HepG2 (cell line): ENCODE results near the gene WRAP73. TPM values are rescaled to one million over a fixed set of nuclear protein-coding genes. Genes with fewer than 3 reads are reported as not detected.

ENCODE experiments used
- FOXO1 ChIP-seq: sonication (generic); formaldehyde crosslinking; IDR thresholded peaks from 2 replicates; pipeline ENCODE4 v1.4.0; 2020; ENCODE audit warnings: missing genetic modification reagents
- GABPB1 ChIP-seq: IDR thresholded peaks from 2 replicates; pipeline ENCODE4 v1.6.1; 2016; ENCODE audit warnings: mild to moderate bottlenecking, missing genetic modification reagents, moderate library complexity, missing compliant biosample characterization
- MBNL3 ChIP-seq: fragments of 250-450 bp; sonication (Bioruptor Pico); conservative IDR thresholded peaks from 2 replicates; pipeline ENCODE4 v1.8.0; 2022; ENCODE audit warnings: mild to moderate bottlenecking, inconsistent platforms
- RBM22 ChIP-seq: fragments of 200-400 bp; formaldehyde crosslinking; optimal IDR thresholded peaks from 2 replicates; pipeline ENCODE3; 2017; ENCODE audit warnings: mild to moderate bottlenecking, low read length, moderate library complexity
- RFX1 ChIP-seq: fragments of 450-650 bp; IDR thresholded peaks from 2 replicates; pipeline ENCODE4 v1.6.1; 2017
- SAP130 ChIP-seq: IDR thresholded peaks from 2 replicates; pipeline ENCODE4 v1.6.1; 2016; ENCODE audit warnings: low read depth
- ZFP41 ChIP-seq: sonication (generic); formaldehyde crosslinking; IDR thresholded peaks from 2 replicates; pipeline ENCODE4 v1.4.0; 2020; ENCODE audit warnings: mild to moderate bottlenecking, missing genetic modification reagents, borderline replicate concordance
- ZFP90 ChIP-seq: sonication (generic); formaldehyde crosslinking; IDR thresholded peaks from 2 replicates; pipeline ENCODE4 v1.8.0; 2022; ENCODE audit warnings: missing genetic modification reagents, mild to moderate bottlenecking, inconsistent platforms, borderline replicate concordance
- ZNF441 ChIP-seq: sonication (generic); formaldehyde crosslinking; IDR thresholded peaks from 2 replicates; pipeline ENCODE4 v1.7.0; 2021; ENCODE audit warnings: missing genetic modification reagents, borderline replicate concordance
- ZNF776 ChIP-seq: sonication (generic); formaldehyde crosslinking; IDR thresholded peaks from 2 replicates; pipeline ENCODE4 v1.4.0; 2020; ENCODE audit warnings: mild to moderate bottlenecking, missing genetic modification reagents
- polyA plus RNA-seq, 8 experiments: library from polyadenylated mRNA; depleted of rRNA in 3 of 8; stranded (reverse) in 7 of 8; unstranded in 1 of 8; fragments of >200 nt; fragmentation: Illumina TruSeq in 4 of 8; extraction: Trizol in 4 of 8; gene quantifications; 2 replicates each; pipeline versions ENCODE4 v1.2.1 to v1.2.3, GENCODE V29; 2011 to 2016; ENCODE audit warnings: low read depth in 4 of 8, missing spikeins in 1 of 8, mixed read lengths in 1 of 8; ENCODE audit not compliant: insufficient read depth in 1 of 8
- total RNA-seq, 5 experiments: library from RNA; depleted of rRNA; stranded (reverse); fragments of >200 nt; fragmentation: Illumina TruSeq; extraction: Trizol; gene quantifications; 2 replicates each; pipeline ENCODE4 v1.2.3, GENCODE V29; 2016; ENCODE audit warnings: low read depth in 1 of 5
- TF ChIP-seq, protein P1 (sequence below): sonication (generic); formaldehyde crosslinking; IDR thresholded peaks from 2 replicates; pipeline ENCODE4 v1.4.0; 2020; ENCODE audit warnings: missing genetic modification reagents, mild to moderate bottlenecking, borderline replicate concordance
- TF ChIP-seq, protein P2 (sequence below): sonication (generic); formaldehyde crosslinking; conservative IDR thresholded peaks from 2 replicates; pipeline ENCODE4 v1.4.0; 2020; ENCODE audit warnings: mild to moderate bottlenecking, missing genetic modification reagents, moderate library complexity
- TF ChIP-seq, protein P3 (sequence below): sonication (generic); formaldehyde crosslinking; IDR thresholded peaks from 2 replicates; pipeline ENCODE4 v1.5.0; 2020; ENCODE audit warnings: missing genetic modification reagents
- TF ChIP-seq, protein P4 (sequence below), 2 experiments: sonication (generic) in 1 of 2; formaldehyde crosslinking in 1 of 2; IDR thresholded peaks; 2 replicates each; pipeline versions ENCODE4 v1.6.1 to v1.9.0; 2014 to 2022; ENCODE audit warnings: antibody characterized with exemption in 1 of 2, borderline replicate concordance in 1 of 2, inconsistent platforms in 1 of 2, low read depth in 1 of 2, missing genetic modification reagents in 1 of 2
- TF ChIP-seq, protein P5 (sequence below): IDR thresholded peaks from 2 replicates; pipeline ENCODE4 v1.6.1; 2018; ENCODE audit warnings: missing genetic modification reagents, mild to moderate bottlenecking, missing compliant biosample characterization

The WRAP73 gene
- total and polyA plus RNA-seq, 2 of the 13 experiments (the other 11 are each of a cell fraction or from before 2014, with no cell fraction given): 18.1 to 40.4 TPM

DNA sequence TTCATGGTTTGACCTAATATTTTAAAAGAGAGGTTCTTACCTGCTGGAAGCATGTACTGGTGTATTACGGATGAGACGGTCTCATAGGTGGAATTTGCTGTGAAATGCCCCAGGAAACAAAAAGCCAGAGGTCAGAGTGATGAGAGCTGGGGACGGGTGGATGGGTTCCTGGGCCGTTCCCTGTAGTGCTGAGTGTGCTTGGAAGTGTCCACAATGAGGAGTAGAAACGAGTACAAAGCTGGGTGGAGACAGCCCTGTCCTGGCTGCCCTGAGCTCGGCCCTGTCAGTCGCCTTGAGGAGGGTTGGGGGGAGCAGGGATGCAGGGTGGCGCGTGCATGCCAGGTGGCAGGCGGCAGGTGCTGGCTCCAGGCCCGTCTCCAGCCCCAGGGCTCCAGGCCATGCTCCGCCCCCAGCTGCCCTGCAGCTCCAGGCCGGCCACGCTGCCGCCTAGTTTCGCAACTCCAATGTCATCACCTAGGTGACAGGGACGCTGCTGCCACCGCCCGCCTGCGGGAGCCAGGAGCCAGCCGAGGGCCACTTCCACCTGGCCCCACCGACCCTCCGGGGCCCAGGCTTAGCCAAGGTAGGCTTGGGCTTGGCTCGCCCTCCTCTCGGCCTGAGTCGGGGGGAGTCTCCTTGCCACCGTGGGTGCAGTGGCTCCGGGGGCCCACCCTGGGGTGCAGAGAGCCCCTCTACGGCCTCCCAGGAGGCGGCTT, 18.8 kb upstream of the WRAP73 start (continued):
- TF ChIP-seq, protein P1, sequence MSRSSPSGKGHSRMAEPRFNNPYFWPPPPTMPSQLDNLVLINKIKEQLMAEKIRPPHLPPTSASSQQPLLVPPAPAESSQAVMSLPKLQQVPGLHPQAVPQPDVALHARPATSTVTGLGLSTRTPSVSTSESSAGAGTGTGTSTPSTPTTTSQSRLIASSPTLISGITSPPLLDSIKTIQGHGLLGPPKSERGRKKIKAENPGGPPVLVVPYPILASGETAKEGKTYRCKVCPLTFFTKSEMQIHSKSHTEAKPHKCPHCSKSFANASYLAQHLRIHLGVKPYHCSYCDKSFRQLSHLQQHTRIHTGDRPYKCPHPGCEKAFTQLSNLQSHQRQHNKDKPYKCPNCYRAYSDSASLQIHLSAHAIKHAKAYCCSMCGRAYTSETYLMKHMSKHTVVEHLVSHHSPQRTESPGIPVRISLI (CRISPR knock-in tag): peak; percentile 17; the same call in 1 of the 2 replicates
- TF ChIP-seq MBNL3: no peak
- TF ChIP-seq, protein P2, sequence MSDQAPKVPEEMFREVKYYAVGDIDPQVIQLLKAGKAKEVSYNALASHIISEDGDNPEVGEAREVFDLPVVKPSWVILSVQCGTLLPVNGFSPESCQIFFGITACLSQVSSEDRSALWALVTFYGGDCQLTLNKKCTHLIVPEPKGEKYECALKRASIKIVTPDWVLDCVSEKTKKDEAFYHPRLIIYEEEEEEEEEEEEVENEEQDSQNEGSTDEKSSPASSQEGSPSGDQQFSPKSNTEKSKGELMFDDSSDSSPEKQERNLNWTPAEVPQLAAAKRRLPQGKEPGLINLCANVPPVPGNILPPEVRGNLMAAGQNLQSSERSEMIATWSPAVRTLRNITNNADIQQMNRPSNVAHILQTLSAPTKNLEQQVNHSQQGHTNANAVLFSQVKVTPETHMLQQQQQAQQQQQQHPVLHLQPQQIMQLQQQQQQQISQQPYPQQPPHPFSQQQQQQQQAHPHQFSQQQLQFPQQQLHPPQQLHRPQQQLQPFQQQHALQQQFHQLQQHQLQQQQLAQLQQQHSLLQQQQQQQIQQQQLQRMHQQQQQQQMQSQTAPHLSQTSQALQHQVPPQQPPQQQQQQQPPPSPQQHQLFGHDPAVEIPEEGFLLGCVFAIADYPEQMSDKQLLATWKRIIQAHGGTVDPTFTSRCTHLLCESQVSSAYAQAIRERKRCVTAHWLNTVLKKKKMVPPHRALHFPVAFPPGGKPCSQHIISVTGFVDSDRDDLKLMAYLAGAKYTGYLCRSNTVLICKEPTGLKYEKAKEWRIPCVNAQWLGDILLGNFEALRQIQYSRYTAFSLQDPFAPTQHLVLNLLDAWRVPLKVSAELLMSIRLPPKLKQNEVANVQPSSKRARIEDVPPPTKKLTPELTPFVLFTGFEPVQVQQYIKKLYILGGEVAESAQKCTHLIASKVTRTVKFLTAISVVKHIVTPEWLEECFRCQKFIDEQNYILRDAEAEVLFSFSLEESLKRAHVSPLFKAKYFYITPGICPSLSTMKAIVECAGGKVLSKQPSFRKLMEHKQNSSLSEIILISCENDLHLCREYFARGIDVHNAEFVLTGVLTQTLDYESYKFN (CRISPR knock-in tag): 0 out of 2 replicates have a peak, but pooled peaks have one; percentile 41
- TF ChIP-seq ZNF776 (CRISPR knock-in tag): peak; percentile 79; the same call in 1 of the 2 replicates
- peak; percentile 63; the same call in 1 of the 2 replicates for TF ChIP-seq FOXO1 (CRISPR knock-in tag)
- TF ChIP-seq, protein P3, sequence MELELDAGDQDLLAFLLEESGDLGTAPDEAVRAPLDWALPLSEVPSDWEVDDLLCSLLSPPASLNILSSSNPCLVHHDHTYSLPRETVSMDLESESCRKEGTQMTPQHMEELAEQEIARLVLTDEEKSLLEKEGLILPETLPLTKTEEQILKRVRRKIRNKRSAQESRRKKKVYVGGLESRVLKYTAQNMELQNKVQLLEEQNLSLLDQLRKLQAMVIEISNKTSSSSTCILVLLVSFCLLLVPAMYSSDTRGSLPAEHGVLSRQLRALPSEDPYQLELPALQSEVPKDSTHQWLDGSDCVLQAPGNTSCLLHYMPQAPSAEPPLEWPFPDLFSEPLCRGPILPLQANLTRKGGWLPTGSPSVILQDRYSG (CRISPR knock-in tag): peak; percentile 61; the same call in 1 of the 2 replicates
- TF ChIP-seq, protein P4, sequence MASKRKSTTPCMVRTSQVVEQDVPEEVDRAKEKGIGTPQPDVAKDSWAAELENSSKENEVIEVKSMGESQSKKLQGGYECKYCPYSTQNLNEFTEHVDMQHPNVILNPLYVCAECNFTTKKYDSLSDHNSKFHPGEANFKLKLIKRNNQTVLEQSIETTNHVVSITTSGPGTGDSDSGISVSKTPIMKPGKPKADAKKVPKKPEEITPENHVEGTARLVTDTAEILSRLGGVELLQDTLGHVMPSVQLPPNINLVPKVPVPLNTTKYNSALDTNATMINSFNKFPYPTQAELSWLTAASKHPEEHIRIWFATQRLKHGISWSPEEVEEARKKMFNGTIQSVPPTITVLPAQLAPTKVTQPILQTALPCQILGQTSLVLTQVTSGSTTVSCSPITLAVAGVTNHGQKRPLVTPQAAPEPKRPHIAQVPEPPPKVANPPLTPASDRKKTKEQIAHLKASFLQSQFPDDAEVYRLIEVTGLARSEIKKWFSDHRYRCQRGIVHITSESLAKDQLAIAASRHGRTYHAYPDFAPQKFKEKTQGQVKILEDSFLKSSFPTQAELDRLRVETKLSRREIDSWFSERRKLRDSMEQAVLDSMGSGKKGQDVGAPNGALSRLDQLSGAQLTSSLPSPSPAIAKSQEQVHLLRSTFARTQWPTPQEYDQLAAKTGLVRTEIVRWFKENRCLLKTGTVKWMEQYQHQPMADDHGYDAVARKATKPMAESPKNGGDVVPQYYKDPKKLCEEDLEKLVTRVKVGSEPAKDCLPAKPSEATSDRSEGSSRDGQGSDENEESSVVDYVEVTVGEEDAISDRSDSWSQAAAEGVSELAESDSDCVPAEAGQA (IDR thresholded peaks at IDR 0.05; ENCODE audit: low read depth): no peak
- TF ChIP-seq, protein P4 (CRISPR knock-in tag; IDR thresholded peaks at IDR 0.05; ENCODE audit: borderline replicate concordance): no peak
- TF ChIP-seq RBM22: no peak
- TF ChIP-seq, protein P5, sequence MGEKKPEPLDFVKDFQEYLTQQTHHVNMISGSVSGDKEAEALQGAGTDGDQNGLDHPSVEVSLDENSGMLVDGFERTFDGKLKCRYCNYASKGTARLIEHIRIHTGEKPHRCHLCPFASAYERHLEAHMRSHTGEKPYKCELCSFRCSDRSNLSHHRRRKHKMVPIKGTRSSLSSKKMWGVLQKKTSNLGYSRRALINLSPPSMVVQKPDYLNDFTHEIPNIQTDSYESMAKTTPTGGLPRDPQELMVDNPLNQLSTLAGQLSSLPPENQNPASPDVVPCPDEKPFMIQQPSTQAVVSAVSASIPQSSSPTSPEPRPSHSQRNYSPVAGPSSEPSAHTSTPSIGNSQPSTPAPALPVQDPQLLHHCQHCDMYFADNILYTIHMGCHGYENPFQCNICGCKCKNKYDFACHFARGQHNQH (CRISPR knock-in tag): peak; percentile 50; the same call in 1 of the 2 replicates
- peak; percentile 79; the same call in 1 of the 2 replicates for TF ChIP-seq GABPB1 (CRISPR knock-in tag)
- TF ChIP-seq ZFP90 (CRISPR knock-in tag): peak; percentile 80; the same call in 1 of the 2 replicates
- no peak for TF ChIP-seq ZFP41 (CRISPR knock-in tag)
- peak; percentile 82 for TF ChIP-seq RFX1
- peak; percentile 100 for TF ChIP-seq SAP130 (CRISPR knock-in tag)
- TF ChIP-seq ZNF441 (CRISPR knock-in tag): peak; percentile 88
